Hepatocyte (in vitro differentiated cells): Measurements from ENCODE around the gene RNF11. TPM values are rescaled to one million over a fixed set of nuclear protein-coding genes. Genes with fewer than 3 reads are reported as not detected.

Experiments used
- DNase-seq: peaks from one replicate; pipeline ENCODE4 v3.0.0-alpha.2; 2016; ENCODE audit warnings: low spot score
- H2AFZ ChIP-seq: fragments of 200-600 bp; sonication (generic); 2 replicates; pipeline ENCODE4 v1.6.0; 2016; ENCODE audit warnings: antibody characterized with exemption, mild to moderate bottlenecking
- H3K27ac ChIP-seq: fragments of 200-600 bp; sonication (generic); 2 replicates; pipeline ENCODE4 v1.5.1; 2016; ENCODE audit warnings: mild to moderate bottlenecking
- H3K27me3 ChIP-seq: fragments of 200-600 bp; sonication (generic); 2 replicates; pipeline ENCODE4 v1.6.1; 2016
- H3K36me3 ChIP-seq: fragments of 200-600 bp; sonication (generic); replicated peaks from 2 replicates; pipeline ENCODE4 v1.5.1; 2016; ENCODE audit warnings: low read depth; ENCODE audit not compliant: insufficient read depth
- H3K4me1 ChIP-seq: fragments of 200-600 bp; sonication (generic); 2 replicates; pipeline ENCODE4 v1.5.1; 2016; ENCODE audit warnings: mild to moderate bottlenecking, moderate library complexity; ENCODE audit not compliant: insufficient read depth
- H3K4me2 ChIP-seq: fragments of 200-600 bp; sonication (generic); 2 replicates; pipeline ENCODE4 v1.6.0; 2016
- H3K4me3 ChIP-seq: fragments of 200-600 bp; sonication (generic); 2 replicates; pipeline ENCODE4 v1.5.1; 2016; ENCODE audit warnings: mild to moderate bottlenecking
- H3K79me2 ChIP-seq: fragments of 200-600 bp; sonication (generic); 2 replicates; pipeline ENCODE4 v1.6.0; 2017; ENCODE audit warnings: mild to moderate bottlenecking
- H3K9me2 ChIP-seq: fragments of 200-600 bp; sonication (generic); replicated peaks from 2 replicates; pipeline ENCODE4 v1.6.0; 2017; ENCODE audit warnings: mild to moderate bottlenecking; ENCODE audit not compliant: insufficient read depth
- H3K9me3 ChIP-seq: fragments of 200-600 bp; sonication (generic); 2 replicates; pipeline ENCODE4 v1.5.1; 2016; ENCODE audit warnings: low read depth, mild to moderate bottlenecking
- H4K20me1 ChIP-seq: fragments of 200-600 bp; sonication (generic); 2 replicates; pipeline ENCODE4 v1.6.0; 2016; ENCODE audit warnings: mild to moderate bottlenecking; ENCODE audit not compliant: insufficient read depth, poor library complexity, severe bottlenecking
- EZH2 ChIP-seq: fragments of 200-600 bp; sonication (generic); IDR thresholded peaks from 2 replicates; pipeline ENCODE4 v1.6.1; 2016; ENCODE audit warnings: antibody characterized with exemption, mild to moderate bottlenecking, borderline replicate concordance
- EZH2phosphoT487 ChIP-seq: fragments of 200-600 bp; sonication (generic); IDR thresholded peaks from one replicate; pipeline ENCODE4 v1.6.1; 2018; ENCODE audit warnings: antibody characterized with exemption, mild to moderate bottlenecking, low read depth, moderate library complexity; ENCODE audit not compliant: unreplicated experiment, severe bottlenecking
- WGBS: methylation state at CpG from one replicate; pipeline ENCODE4 v1.1.6; 2016; ENCODE audit warnings: low lambda C conversion rate; ENCODE audit errors: missing lambda C conversion rate; 5-methylcytosine and 5-hydroxymethylcytosine counted together
- polyA plus RNA-seq: library from polyadenylated mRNA; unstranded; fragments of >200 nt; fragmentation: Nextera tagmentation; extraction: Ambion mirVana; gene quantifications from 2 replicates; pipeline ENCODE4 v1.2.1, GENCODE V29; 2016
- total RNA-seq: library from RNA; depleted of rRNA; stranded (reverse); fragments of >200 nt; gene quantifications from 2 replicates; pipeline ENCODE4 v1.2.3, GENCODE V29; 2014
- TF ChIP-seq, protein P1 (sequence below): fragments of 200-600 bp; sonication (generic); IDR thresholded peaks from 2 replicates; pipeline ENCODE4 v1.5.1; 2016; ENCODE audit warnings: antibody characterized with exemption, mild to moderate bottlenecking; ENCODE audit not compliant: poor library complexity

The RNF11 gene
- total and polyA plus RNA-seq, 2 experiments from 2014 or later = 55.9 to 99.8 TPM

DNA sequence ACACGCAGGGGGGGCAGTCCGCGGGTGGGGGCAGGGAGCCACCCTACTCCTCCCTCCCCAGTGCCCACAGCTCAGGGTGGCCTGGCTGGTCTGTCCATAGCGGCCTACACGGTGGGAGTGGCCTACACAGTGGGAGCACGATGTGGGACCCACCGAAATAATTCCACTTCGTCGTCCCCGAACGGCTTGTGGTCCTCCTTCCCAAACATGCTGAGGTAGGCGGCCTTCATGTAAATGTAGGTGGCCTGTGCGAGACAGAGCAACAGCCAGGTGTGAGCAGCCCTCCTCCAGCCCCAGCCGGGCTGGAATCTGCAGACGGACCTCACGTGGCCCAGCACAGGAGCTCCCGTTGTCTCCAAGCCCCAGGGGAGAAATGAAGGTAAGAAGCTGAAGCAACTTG is 59.9 kb downstream of the RNF11 start:
- no peak for DNase-seq
- no peaks in the 10 kb centered on the region for H3K79me2 ChIP-seq
- no peak overlapping the region for H3K4me2 ChIP-seq
- no peaks in the 10 kb centered on the region for H3K27me3 ChIP-seq
- H3K27ac ChIP-seq = no peak overlapping the region
- H2AFZ ChIP-seq = no peak overlapping the region
- H3K4me3 ChIP-seq = no peak overlapping the region
- no peaks in the 10 kb centered on the region for H4K20me1 ChIP-seq
- no peaks in the 10 kb centered on the region for H3K9me3 ChIP-seq
- WGBS = 93% methylated on average over 17 of the region's 17 CpGs
- H3K4me1 ChIP-seq = peaks cover 3% of the 10 kb centered on the region
- no peaks in the 10 kb centered on the region for H3K9me2 ChIP-seq
- TF ChIP-seq EZH2phosphoT487 = no peak
- no peak for TF ChIP-seq EZH2
- TF ChIP-seq, protein P1, sequence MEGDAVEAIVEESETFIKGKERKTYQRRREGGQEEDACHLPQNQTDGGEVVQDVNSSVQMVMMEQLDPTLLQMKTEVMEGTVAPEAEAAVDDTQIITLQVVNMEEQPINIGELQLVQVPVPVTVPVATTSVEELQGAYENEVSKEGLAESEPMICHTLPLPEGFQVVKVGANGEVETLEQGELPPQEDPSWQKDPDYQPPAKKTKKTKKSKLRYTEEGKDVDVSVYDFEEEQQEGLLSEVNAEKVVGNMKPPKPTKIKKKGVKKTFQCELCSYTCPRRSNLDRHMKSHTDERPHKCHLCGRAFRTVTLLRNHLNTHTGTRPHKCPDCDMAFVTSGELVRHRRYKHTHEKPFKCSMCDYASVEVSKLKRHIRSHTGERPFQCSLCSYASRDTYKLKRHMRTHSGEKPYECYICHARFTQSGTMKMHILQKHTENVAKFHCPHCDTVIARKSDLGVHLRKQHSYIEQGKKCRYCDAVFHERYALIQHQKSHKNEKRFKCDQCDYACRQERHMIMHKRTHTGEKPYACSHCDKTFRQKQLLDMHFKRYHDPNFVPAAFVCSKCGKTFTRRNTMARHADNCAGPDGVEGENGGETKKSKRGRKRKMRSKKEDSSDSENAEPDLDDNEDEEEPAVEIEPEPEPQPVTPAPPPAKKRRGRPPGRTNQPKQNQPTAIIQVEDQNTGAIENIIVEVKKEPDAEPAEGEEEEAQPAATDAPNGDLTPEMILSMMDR = no peak
- no peaks in the 10 kb centered on the region for H3K36me3 ChIP-seq

DNA sequence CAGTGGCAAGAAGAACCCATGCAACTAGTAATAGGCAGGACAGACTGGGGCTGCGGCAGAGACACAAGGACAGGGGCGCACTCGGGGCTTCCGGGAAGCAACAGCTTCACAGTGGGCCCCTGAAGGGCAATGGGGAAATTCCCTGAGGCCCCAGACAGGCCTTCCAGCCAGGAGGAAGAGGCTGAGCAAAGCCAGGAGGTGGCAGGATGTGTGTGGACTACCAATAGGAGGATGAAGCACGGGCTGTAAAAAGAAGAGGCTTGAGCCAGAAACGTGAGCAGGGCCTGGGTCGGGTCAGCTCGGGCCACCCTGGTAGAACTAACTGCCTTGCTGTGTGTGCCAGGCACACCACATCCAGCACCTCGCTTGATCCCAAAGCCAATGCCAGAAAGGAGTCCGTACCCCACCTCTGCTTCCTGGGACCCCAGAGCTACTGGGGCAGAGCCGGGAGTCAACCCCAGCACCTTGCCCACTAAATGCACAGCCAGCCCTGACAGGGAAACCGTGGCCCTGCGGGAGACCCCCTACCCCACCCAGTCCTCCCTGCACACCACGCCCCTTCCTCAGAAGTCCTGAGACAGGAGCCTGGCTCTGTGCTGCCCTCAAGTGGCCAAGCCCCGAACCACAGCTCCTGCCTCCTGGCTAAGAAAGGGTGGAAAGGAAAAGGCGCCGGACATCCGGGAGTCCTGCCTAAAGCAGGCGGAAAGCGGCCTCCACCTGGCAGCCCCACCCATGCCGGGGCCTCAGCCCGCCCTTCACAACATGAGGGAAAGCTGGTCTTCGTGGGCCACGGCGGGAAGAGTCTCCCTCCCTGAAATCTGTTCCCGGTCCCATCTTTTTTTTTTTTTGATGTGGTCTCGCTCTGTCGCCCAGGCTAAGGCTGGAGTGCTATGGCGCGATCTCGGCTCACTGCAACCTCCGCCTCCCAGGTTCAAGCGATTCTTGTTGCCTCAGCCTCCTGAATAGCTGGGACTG is 60.6 kb downstream of the RNF11 start:
- WGBS = 60% methylated on average over 28 of the region's 33 CpGs
- no peaks in the 10 kb centered on the region for H3K36me3 ChIP-seq
- DNase-seq = peak; percentile 86

DNA sequence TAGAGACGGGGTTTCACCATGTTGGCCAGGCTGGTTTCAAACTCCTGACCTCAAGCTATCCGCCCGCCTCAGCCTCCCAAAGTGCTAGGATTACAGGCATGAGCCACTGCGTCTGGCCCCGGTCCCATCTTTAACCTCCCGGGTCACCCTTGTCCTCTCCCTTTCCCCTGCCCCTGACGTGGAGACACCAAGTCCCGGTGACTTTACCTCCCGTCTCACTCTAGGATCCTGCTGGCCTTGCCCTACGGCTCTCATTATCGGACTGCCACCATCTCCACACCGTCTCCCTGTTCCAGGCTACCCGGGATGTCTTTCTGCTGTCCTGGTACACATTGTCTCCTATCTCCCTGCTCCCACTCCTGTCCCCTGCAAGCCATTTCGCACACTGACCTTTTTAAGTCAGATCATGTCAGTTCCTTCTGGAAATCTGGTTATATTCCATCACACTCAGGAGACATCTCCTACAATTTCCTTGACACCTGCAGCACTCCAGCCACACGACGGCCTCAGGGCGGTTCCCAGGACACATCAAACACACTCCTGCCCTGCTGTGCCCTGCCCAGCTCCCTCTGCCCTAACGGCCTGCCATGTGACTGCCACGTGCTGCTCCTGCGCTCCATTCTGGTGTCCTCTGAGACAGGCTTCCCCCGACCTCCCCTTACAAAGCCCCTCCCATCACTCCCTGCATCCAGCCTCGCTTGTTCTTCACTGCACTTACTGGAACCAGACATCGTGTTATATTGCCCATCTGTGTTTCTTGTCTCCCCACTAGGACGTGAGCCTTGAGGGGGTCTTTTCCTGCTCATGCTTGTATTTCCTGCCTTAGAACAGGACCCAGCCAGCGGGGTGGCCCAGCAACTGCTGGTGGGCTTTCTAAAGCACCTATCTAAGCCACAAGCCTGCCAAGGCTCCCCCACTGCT is 61.6 kb downstream of the RNF11 start:
- Histone ChIP-seq H4K20me1 (no peaks in the 10 kb centered on the region), H3K79me2 (no peaks in the 10 kb centered on the region), H3K9me2 (no peaks in the 10 kb centered on the region), H3K4me2 (peak overlapping the region; percentile 71), H3K9me3 (no peaks in the 10 kb centered on the region), H3K27me3 (no peaks in the 10 kb centered on the region), H3K4me1 (peaks cover 3% of the 10 kb centered on the region), H3K36me3 (no peaks in the 10 kb centered on the region), H3K27ac (no peak overlapping the region), H3K4me3 (no peak overlapping the region), H2AFZ (peak overlapping the region; percentile 41)
- 87% methylated on average over 21 of the region's 25 CpGs for WGBS
- no peak for DNase-seq
- TF ChIP-seq, protein P1 = no peak
- TF ChIP-seq EZH2 (no peak), EZH2phosphoT487 (no peak)

More for the DNA sequence above, 60.6 kb downstream of the RNF11 start:
- no peak for TF ChIP-seq EZH2
- TF ChIP-seq, protein P1 = peak; percentile 93
- H2AFZ ChIP-seq = peak overlapping the region; percentile 41
- no peak overlapping the region for H3K4me3 ChIP-seq
- H3K4me1 ChIP-seq = peaks cover 3% of the 10 kb centered on the region
- no peaks in the 10 kb centered on the region for H3K79me2 ChIP-seq
- no peaks in the 10 kb centered on the region for H4K20me1 ChIP-seq
- no peaks in the 10 kb centered on the region for H3K27me3 ChIP-seq
- H3K9me3 ChIP-seq = no peaks in the 10 kb centered on the region
- H3K4me2 ChIP-seq = peak overlapping the region; percentile 71
- H3K27ac ChIP-seq = no peak overlapping the region
- no peaks in the 10 kb centered on the region for H3K9me2 ChIP-seq
